K562 (cell line): ENCODE measurements around the gene HSDL1. TPM values are rescaled to one million over a fixed set of nuclear protein-coding genes. Genes with fewer than 3 reads are reported as not detected.
A peak's percentile ranks its signal among the peaks of the same experiment; 100 is the strongest.

Experiments
- ADNP ChIP-seq: fragments of 200-800 bp; sonication (Bioruptor generic); IDR thresholded peaks from 2 replicates; pipeline ENCODE4 v1.6.1; 2016; ENCODE audit warnings: missing genetic modification characterization, missing compliant biosample characterization
- ATF4 ChIP-seq: fragments of 450-650 bp; formaldehyde crosslinking; IDR thresholded peaks from 2 replicates; pipeline ENCODE4 v1.4.0; 2022; ENCODE audit warnings: mild to moderate bottlenecking, moderate library complexity
- BHLHE40 ChIP-seq: IDR thresholded peaks from 2 replicates; pipeline ENCODE4 v1.6.1; 2011; ENCODE audit warnings: low read length, improper control_type of control experiment
- CREM ChIP-seq: IDR thresholded peaks from 2 replicates; pipeline ENCODE4 v1.6.1; 2014; ENCODE audit warnings: antibody characterized with exemption, low read depth
- EWSR1 ChIP-seq: fragments of 450-650 bp; IDR thresholded peaks from 2 replicates; pipeline ENCODE4 v1.6.1; 2018; ENCODE audit warnings: borderline replicate concordance, mild to moderate bottlenecking, low read depth, moderate library complexity; ENCODE audit not compliant: partially characterized antibody
- HNRNPK ChIP-seq: fragments of 200-400 bp; formaldehyde crosslinking; IDR thresholded peaks from one replicate; pipeline ENCODE4 v1.6.1; 2018; ENCODE audit warnings: mild to moderate bottlenecking, low read depth, low read length; ENCODE audit not compliant: poor library complexity, severe bottlenecking
- PHF8 ChIP-seq: fragments of 200-600 bp; sonication (generic); IDR thresholded peaks from 2 replicates; pipeline ENCODE4 v1.6.1; 2012; ENCODE audit warnings: mixed run types, mild to moderate bottlenecking, inconsistent platforms, low read length, moderate library complexity, borderline replicate concordance
- XRCC5 ChIP-seq: fragments of 200-400 bp; formaldehyde crosslinking; IDR thresholded peaks from 2 replicates; pipeline ENCODE4 v1.6.1; 2017; ENCODE audit warnings: low read depth, mild to moderate bottlenecking, low read length
- ZC3H11A ChIP-seq: IDR thresholded peaks from 2 replicates; pipeline ENCODE4 v1.6.1; 2012; ENCODE audit warnings: low read depth, low read length, improper control_type of control experiment
- ZNF140 ChIP-seq: fragments of 250-450 bp; sonication (Bioruptor Pico); IDR thresholded peaks from 2 replicates; pipeline ENCODE4 v1.8.0; 2021; ENCODE audit warnings: moderate library complexity, mild to moderate bottlenecking, inconsistent platforms
- ZNF507 ChIP-seq: conservative IDR thresholded peaks from 2 replicates; pipeline ENCODE4 v1.6.1; 2017; ENCODE audit warnings: missing genetic modification characterization, missing compliant biosample characterization
- ZNF778 ChIP-seq: fragments of 450-650 bp; formaldehyde crosslinking; IDR thresholded peaks from 2 replicates; pipeline ENCODE4 v1.4.0; 2020; ENCODE audit warnings: mild to moderate bottlenecking, moderate library complexity
- polyA plus RNA-seq, 8 experiments: library from polyadenylated mRNA; depleted of rRNA in 4 of 8; stranded (reverse) in 5 of 8; unstranded in 3 of 8; fragments of >200 nt; fragmentation: Nextera tagmentation in 2 of 8; fragmentation: Illumina TruSeq in 1 of 8; extraction: Ambion mirVana in 2 of 8; extraction: Trizol in 1 of 8; gene quantifications; 2 replicates each; pipeline versions ENCODE4 v1.2.1 to v1.2.3, GENCODE V29; 2011 to 2014; ENCODE audit warnings: inconsistent platforms in 1 of 8, missing spikeins in 1 of 8
- total RNA-seq, 7 experiments: library from RNA; depleted of rRNA in 6 of 7; stranded (reverse); fragments of >200 nt in 6 of 7; fragmentation: Illumina TruSeq in 2 of 7; extraction: Trizol in 2 of 7; gene quantifications; 2 replicates each; pipeline versions ENCODE4 v1.2.1 to v1.2.3, GENCODE V29; 2011 to 2021; ENCODE audit warnings: low replicate concordance in 1 of 7
- TF ChIP-seq, protein P1 (sequence below), 3 experiments: fragments of 200-800 bp in 1 of 3; fragments of 250-450 bp in 1 of 3; fragments of 450-650 bp in 1 of 3; sonication (Bioruptor Pico) in 1 of 3; sonication (Bioruptor generic) in 1 of 3; formaldehyde crosslinking in 1 of 3; IDR thresholded peaks; 2 replicates each; pipeline versions ENCODE4 v1.6.1 to v1.8.0; 2016 to 2022; ENCODE audit warnings: mild to moderate bottlenecking in 2 of 3, missing genetic modification characterization in 2 of 3, missing compliant biosample characterization in 1 of 3, moderate library complexity in 1 of 3
- TF ChIP-seq, protein P2 (sequence below), 3 experiments: IDR thresholded peaks in 2 of 3; conservative IDR thresholded peaks in 1 of 3; 2 replicates each; pipeline ENCODE4 v1.5.1; 2011 to 2012; ENCODE audit warnings: low read length in 3 of 3, mild to moderate bottlenecking in 3 of 3, control low read depth in 2 of 3, improper control_type of control experiment in 1 of 3, inconsistent platforms in 1 of 3, low read depth in 1 of 3, mixed read lengths in 1 of 3, moderate library complexity in 1 of 3; ENCODE audit not compliant: insufficient read depth in 2 of 3
- TF ChIP-seq, protein P3 (sequence below): sonication (generic); formaldehyde crosslinking; IDR thresholded peaks from 2 replicates; pipeline ENCODE4 v1.8.0; 2022; ENCODE audit warnings: missing genetic modification reagents, mild to moderate bottlenecking, moderate library complexity, borderline replicate concordance
- TF ChIP-seq, protein P4 (sequence below), 2 experiments: IDR thresholded peaks; 2 replicates each; pipeline ENCODE4 v1.6.1; 2012; ENCODE audit warnings: improper control_type of control experiment in 2 of 2, low read depth in 2 of 2, low read length in 2 of 2, borderline replicate concordance in 1 of 2

The HSDL1 gene
- total and polyA plus RNA-seq, 9 of the 15 experiments (the other 6 are each of a cell fraction or from before 2014, with no cell fraction given), result 14.8 to 41.2 (median 27.7) TPM

- TF ChIP-seq, protein P1, sequence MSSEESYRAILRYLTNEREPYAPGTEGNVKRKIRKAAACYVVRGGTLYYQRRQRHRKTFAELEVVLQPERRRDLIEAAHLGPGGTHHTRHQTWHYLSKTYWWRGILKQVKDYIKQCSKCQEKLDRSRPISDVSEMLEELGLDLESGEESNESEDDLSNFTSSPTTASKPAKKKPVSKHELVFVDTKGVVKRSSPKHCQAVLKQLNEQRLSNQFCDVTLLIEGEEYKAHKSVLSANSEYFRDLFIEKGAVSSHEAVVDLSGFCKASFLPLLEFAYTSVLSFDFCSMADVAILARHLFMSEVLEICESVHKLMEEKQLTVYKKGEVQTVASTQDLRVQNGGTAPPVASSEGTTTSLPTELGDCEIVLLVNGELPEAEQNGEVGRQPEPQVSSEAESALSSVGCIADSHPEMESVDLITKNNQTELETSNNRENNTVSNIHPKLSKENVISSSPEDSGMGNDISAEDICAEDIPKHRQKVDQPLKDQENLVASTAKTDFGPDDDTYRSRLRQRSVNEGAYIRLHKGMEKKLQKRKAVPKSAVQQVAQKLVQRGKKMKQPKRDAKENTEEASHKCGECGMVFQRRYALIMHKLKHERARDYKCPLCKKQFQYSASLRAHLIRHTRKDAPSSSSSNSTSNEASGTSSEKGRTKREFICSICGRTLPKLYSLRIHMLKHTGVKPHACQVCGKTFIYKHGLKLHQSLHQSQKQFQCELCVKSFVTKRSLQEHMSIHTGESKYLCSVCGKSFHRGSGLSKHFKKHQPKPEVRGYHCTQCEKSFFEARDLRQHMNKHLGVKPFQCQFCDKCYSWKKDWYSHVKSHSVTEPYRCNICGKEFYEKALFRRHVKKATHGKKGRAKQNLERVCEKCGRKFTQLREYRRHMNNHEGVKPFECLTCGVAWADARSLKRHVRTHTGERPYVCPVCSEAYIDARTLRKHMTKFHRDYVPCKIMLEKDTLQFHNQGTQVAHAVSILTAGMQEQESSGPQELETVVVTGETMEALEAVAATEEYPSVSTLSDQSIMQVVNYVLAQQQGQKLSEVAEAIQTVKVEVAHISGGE (CRISPR knock-in tag; IDR thresholded peaks at IDR 0.05), result no peak
- TF ChIP-seq HNRNPK, result no peak
- TF ChIP-seq PHF8, result no peak
- TF ChIP-seq, protein P2, sequence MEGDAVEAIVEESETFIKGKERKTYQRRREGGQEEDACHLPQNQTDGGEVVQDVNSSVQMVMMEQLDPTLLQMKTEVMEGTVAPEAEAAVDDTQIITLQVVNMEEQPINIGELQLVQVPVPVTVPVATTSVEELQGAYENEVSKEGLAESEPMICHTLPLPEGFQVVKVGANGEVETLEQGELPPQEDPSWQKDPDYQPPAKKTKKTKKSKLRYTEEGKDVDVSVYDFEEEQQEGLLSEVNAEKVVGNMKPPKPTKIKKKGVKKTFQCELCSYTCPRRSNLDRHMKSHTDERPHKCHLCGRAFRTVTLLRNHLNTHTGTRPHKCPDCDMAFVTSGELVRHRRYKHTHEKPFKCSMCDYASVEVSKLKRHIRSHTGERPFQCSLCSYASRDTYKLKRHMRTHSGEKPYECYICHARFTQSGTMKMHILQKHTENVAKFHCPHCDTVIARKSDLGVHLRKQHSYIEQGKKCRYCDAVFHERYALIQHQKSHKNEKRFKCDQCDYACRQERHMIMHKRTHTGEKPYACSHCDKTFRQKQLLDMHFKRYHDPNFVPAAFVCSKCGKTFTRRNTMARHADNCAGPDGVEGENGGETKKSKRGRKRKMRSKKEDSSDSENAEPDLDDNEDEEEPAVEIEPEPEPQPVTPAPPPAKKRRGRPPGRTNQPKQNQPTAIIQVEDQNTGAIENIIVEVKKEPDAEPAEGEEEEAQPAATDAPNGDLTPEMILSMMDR (IDR thresholded peaks at IDR 0.05 in 2 of 3, conservative IDR thresholded peaks at IDR 0.05 in 1 of 3; ENCODE audit: insufficient read depth in 2 of 3, low read depth in 1 of 3, low read length in 3 of 3), result peak; percentile 87 to 95 (median 88)
- TF ChIP-seq ZNF507 (tag), result no peak
- no peak for TF ChIP-seq ADNP
- TF ChIP-seq ZNF140 (CRISPR knock-in tag), result no peak
- no peak for TF ChIP-seq EWSR1
- TF ChIP-seq ATF4 (CRISPR knock-in tag), result no peak
- TF ChIP-seq XRCC5, result 0 out of 2 replicates have a peak, but pooled peaks have one; percentile 44
- TF ChIP-seq BHLHE40, result peak; percentile 29; the same call in 1 of the 2 replicates
- no peak for TF ChIP-seq ZC3H11A
- TF ChIP-seq, protein P3, sequence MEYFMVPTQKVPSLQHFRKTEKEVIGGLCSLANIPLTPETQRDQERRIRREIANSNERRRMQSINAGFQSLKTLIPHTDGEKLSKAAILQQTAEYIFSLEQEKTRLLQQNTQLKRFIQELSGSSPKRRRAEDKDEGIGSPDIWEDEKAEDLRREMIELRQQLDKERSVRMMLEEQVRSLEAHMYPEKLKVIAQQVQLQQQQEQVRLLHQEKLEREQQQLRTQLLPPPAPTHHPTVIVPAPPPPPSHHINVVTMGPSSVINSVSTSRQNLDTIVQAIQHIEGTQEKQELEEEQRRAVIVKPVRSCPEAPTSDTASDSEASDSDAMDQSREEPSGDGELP (CRISPR knock-in tag), result peak; percentile 28; the same call in 1 of the 2 replicates
- TF ChIP-seq CREM, result peak; percentile 72; the same call in 1 of the 2 replicates
- TF ChIP-seq ZNF778 (CRISPR knock-in tag), result no peak
- TF ChIP-seq, protein P4, sequence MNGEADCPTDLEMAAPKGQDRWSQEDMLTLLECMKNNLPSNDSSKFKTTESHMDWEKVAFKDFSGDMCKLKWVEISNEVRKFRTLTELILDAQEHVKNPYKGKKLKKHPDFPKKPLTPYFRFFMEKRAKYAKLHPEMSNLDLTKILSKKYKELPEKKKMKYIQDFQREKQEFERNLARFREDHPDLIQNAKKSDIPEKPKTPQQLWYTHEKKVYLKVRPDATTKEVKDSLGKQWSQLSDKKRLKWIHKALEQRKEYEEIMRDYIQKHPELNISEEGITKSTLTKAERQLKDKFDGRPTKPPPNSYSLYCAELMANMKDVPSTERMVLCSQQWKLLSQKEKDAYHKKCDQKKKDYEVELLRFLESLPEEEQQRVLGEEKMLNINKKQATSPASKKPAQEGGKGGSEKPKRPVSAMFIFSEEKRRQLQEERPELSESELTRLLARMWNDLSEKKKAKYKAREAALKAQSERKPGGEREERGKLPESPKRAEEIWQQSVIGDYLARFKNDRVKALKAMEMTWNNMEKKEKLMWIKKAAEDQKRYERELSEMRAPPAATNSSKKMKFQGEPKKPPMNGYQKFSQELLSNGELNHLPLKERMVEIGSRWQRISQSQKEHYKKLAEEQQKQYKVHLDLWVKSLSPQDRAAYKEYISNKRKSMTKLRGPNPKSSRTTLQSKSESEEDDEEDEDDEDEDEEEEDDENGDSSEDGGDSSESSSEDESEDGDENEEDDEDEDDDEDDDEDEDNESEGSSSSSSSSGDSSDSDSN (IDR thresholded peaks at IDR 0.05; ENCODE audit: borderline replicate concordance in 1 of 2, low read depth in 2 of 2, low read length in 2 of 2), result no peak
These were observed 60.3 kb downstream of the HSDL1 start (continued) for GRCh38 chr16:84084570-84085270.
